PFSK-1 (cell line): ENCODE measurements around the gene ATF5.

Experiments
- POLR2AphosphoS5 ChIP-seq: IDR thresholded peaks from 2 replicates; pipeline ENCODE4 v1.6.1; 2012; ENCODE audit warnings: low read depth, mild to moderate bottlenecking, control low read depth, low read length, moderate library complexity
- REST ChIP-seq, 2 experiments: IDR thresholded peaks; 2 replicates each; pipeline versions ENCODE4 v1.6.1 to v1.8.0; 2011 to 2012; ENCODE audit warnings: low read depth in 2 of 2, low read length in 2 of 2, control low read depth in 1 of 2, inconsistent platforms in 1 of 2, mild to moderate bottlenecking in 1 of 2, moderate library complexity in 1 of 2; ENCODE audit not compliant: insufficient read depth in 1 of 2

DNA sequence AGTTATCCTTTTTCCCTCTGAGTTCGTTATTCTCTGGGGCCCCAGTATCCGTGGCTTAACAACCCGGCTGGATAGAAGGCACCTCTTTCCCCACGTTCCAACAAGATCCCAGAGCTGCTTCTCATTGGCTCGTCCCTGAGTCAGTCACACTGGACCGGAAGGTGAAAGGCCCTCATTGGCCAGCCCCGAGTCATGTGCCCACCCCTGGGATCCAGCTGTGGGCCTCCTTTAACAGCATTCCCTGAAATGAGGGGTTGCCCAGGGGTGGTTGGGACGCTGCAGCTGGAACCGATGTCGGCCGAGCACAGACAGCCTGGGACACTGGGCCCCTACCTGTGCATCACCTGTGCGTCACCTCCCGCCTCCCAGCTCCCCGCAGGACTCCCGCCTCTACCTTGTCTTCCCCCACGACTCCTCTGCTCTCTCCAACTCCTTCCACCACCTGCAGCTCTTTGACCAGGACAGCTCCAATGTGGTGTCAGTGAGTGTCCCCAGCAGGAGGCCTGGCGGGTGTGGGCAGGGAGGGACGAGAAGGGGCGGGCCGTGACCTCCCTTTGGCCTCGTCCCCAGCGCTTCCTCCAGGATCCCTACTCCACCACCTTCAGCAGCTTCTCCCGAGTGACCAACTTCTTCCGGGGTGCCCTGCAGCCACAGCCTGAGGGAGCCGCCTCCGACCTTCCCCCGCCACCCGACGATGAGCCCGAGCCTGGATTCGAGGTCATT, 47.2 kb upstream of the ATF5 start:
- TF ChIP-seq REST (IDR thresholded peaks at IDR 0.05; ENCODE audit: insufficient read depth in 1 of 2, low read depth in 2 of 2, low read length in 2 of 2) (no peak), POLR2AphosphoS5 (no peak)
